BE2C (cell line): Measurements from ENCODE around the gene VANGL2.

Source experiments
- DNase-seq: peaks from one replicate; pipeline ENCODE4 v3.0.0-alpha.2; 2020
- H3K27me3 ChIP-seq: fragments of 250-450 bp; sonication (Bioruptor Pico); 2 replicates; pipeline ENCODE4 v1.5.1; 2020; ENCODE audit warnings: mild to moderate bottlenecking
- H3K36me3 ChIP-seq: fragments of 250-450 bp; sonication (Bioruptor Pico); 2 replicates; pipeline ENCODE4 v1.5.1; 2020; ENCODE audit warnings: mild to moderate bottlenecking
- H3K4me1 ChIP-seq: fragments of 250-450 bp; sonication (Bioruptor Pico); 2 replicates; pipeline ENCODE4 v1.5.1; 2020
- H3K4me3 ChIP-seq: 2 replicates; pipeline ENCODE4 v1.5.1; 2011; ENCODE audit warnings: low read depth, low read length
- H3K9me3 ChIP-seq: fragments of 250-450 bp; sonication (Bioruptor Pico); 2 replicates; pipeline ENCODE4 v1.5.1; 2020
- CTCF ChIP-seq: IDR thresholded peaks from 2 replicates; pipeline ENCODE4 v1.5.1; 2012; ENCODE audit warnings: mild to moderate bottlenecking, low read depth, low read length

VANGL2 gene

GRCh38 chr1:160402001-160402795 is 1.8 kb downstream of the VANGL2 start:
- no peak overlapping the region for H3K4me3 ChIP-seq
- H3K9me3 ChIP-seq: no peaks in the 10 kb centered on the region
- no peaks in the 10 kb centered on the region; the same call in 1 of the 2 replicates for H3K4me1 ChIP-seq
- no peaks in the 10 kb centered on the region for H3K36me3 ChIP-seq
- no peak for TF ChIP-seq CTCF
- DNase-seq: no peak
- no peaks in the 10 kb centered on the region for H3K27me3 ChIP-seq

- Histone ChIP-seq H3K4me1 (no peaks in the 10 kb centered on the region; the same call in 1 of the 2 replicates), H3K36me3 (no peaks in the 10 kb centered on the region), H3K4me3 (no peak overlapping the region), H3K9me3 (no peaks in the 10 kb centered on the region), H3K27me3 (no peaks in the 10 kb centered on the region)
- TF ChIP-seq CTCF: no peak
- DNase-seq: no peak
Observed at GRCh38 chr1:160403244-160403643, 2.9 kb downstream of the VANGL2 start.

GRCh38 chr1:160404094-160404493 is 3.7 kb downstream of the VANGL2 start:
- no peak for DNase-seq
- Histone ChIP-seq H3K27me3 (no peaks in the 10 kb centered on the region), H3K9me3 (no peaks in the 10 kb centered on the region), H3K36me3 (no peaks in the 10 kb centered on the region), H3K4me3 (no peak overlapping the region), H3K4me1 (no peaks in the 10 kb centered on the region; the same call in 1 of the 2 replicates)
- TF ChIP-seq CTCF: no peak

- H3K27me3 ChIP-seq: no peaks in the 10 kb centered on the region
Observed at GRCh38 chr1:160405331-160405877, 5.0 kb downstream of the VANGL2 start.

GRCh38 chr1:160406131-160406968 is 6.0 kb downstream of the VANGL2 start:
- Histone ChIP-seq H3K9me3 (no peaks in the 10 kb centered on the region), H3K36me3 (no peaks in the 10 kb centered on the region), H3K4me1 (no peaks in the 10 kb centered on the region; the same call in 1 of the 2 replicates), H3K27me3 (no peaks in the 10 kb centered on the region), H3K4me3 (no peak overlapping the region)
- no peak for TF ChIP-seq CTCF
- no peak for DNase-seq

More at GRCh38 chr1:160405331-160405877, 5.0 kb downstream of the VANGL2 start:
- H3K9me3 ChIP-seq: no peaks in the 10 kb centered on the region
- H3K4me3 ChIP-seq: no peak overlapping the region
- no peak for DNase-seq
- H3K36me3 ChIP-seq: no peaks in the 10 kb centered on the region
- no peak for TF ChIP-seq CTCF
- no peaks in the 10 kb centered on the region; the same call in 1 of the 2 replicates for H3K4me1 ChIP-seq
